Skeletal muscle tissue (tissue), 4 donors: ENCODE results near the gene TRAF4. TPM values are rescaled to one million over a fixed set of nuclear protein-coding genes. Genes with fewer than 3 reads are reported as not detected.
"Not testable (repeated sequence)": the region's sequence is repeated elsewhere in the genome, so short reads cannot be mapped to it uniquely, and the experiment has no call there.

ENCODE experiments used
- H3K27ac ChIP-seq: one replicate; pipeline ENCODE4 v1.7.0; 2013; ENCODE audit warnings: mild to moderate bottlenecking, low read depth, low read length, inconsistent platforms
- H3K27me3 ChIP-seq, 3 donors: one replicate each; pipeline ENCODE4 v1.7.0; 2013; ENCODE audit warnings: low read length in 3 of 3; ENCODE audit not compliant: control insufficient read depth in 3 of 3, insufficient read depth in 3 of 3
- H3K36me3 ChIP-seq, 3 donors: one replicate each; pipeline ENCODE4 v1.7.0; 2013; ENCODE audit warnings: low read length in 3 of 3; ENCODE audit not compliant: control insufficient read depth in 3 of 3, insufficient read depth in 3 of 3
- H3K4me1 ChIP-seq, 3 donors: one replicate each; pipeline ENCODE4 v1.7.0; 2013; ENCODE audit warnings: low read length in 3 of 3, mild to moderate bottlenecking in 3 of 3; ENCODE audit not compliant: control insufficient read depth in 3 of 3, insufficient read depth in 3 of 3
- H3K4me3 ChIP-seq, 3 donors: one replicate each; pipeline ENCODE4 v1.7.0; 2013; ENCODE audit warnings: low read length in 3 of 3
- H3K9ac ChIP-seq, 3 donors: one replicate each; pipeline ENCODE4 v1.7.0; 2013; ENCODE audit warnings: low read length in 3 of 3, mild to moderate bottlenecking in 3 of 3, moderate library complexity in 2 of 3, low read depth in 1 of 3
- H3K9me3 ChIP-seq, 3 donors: one replicate each; pipeline ENCODE4 v1.7.0; 2013; ENCODE audit warnings: low read length in 3 of 3; ENCODE audit not compliant: control insufficient read depth in 3 of 3
- total RNA-seq: library from RNA; depleted of rRNA; stranded (reverse); fragments of >200 nt; gene quantifications from one replicate; pipeline ENCODE4 v1.2.3, GENCODE V29; 2014
- donor health status: Osteomylitis.

TRAF4 gene
- total RNA-seq, 1 donor from 2014 or later: 26.1 TPM

DNA sequence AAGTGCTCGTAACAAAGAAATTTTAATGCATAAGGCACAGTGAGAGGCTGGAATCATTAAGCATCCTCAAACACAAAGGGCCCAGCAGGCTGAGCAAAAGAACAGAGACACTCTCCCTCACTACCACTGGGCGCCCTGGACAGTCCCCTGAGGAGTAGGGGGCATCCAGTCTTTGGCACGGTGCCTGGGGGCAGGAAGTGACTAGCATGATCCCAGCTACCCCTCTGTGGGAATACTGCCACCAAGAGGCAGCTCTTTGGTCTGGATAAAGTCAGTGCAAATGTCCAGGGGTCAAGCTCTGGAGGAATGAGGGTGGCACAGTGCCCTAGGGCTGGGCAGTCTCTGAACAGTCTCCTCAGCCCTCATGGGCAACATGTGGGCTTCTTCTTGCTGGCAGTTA lies 29.5 kb upstream of the TRAF4 start:
- H3K27me3 ChIP-seq: peaks cover 6 to 50% (median 37%) of the 10 kb centered on the region in 3 donors
- no peak overlapping the region for H3K27ac ChIP-seq
- H3K4me3 ChIP-seq: no peak overlapping the region
- no peaks in the 10 kb centered on the region for H3K9me3 ChIP-seq
- H3K36me3 ChIP-seq: peaks cover 0 to 14% (median 2%) of the 10 kb centered on the region in 3 donors
- peaks cover 27 to 38% (median 37%) of the 10 kb centered on the region in 3 donors for H3K4me1 ChIP-seq
- no peak overlapping the region for H3K9ac ChIP-seq

DNA sequence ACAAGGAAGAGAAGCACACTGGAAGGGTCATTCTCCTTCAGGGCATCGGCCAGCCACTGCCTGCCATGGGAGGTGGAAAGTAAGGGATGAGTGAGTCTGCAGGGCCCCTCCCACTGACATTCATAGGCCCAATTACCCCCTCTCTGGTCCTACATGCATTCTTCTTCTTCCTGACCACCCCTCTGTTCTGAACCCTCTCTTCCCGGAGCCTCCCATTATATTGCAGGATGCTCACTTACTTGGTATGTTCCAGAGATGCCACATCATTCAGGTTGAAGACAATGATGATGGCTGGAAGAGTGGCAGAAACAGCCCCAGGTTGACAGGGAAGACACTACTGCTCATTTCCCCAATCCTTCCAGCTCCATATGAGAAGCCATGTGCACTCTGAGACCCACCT lies 28.6 kb upstream of the TRAF4 start:
- Histone ChIP-seq H3K36me3 (peaks cover 0 to 14% (median 2%) of the 10 kb centered on the region in 3 donors), H3K9ac (no peak overlapping the region), H3K27ac (no peak overlapping the region), H3K4me3 (no peak overlapping the region), H3K4me1 (peaks cover 28 to 43% (median 40%) of the 10 kb centered on the region in 3 donors), H3K27me3 (peaks cover 6 to 50% (median 37%) of the 10 kb centered on the region in 3 donors), H3K9me3 (no peaks in the 10 kb centered on the region)

DNA sequence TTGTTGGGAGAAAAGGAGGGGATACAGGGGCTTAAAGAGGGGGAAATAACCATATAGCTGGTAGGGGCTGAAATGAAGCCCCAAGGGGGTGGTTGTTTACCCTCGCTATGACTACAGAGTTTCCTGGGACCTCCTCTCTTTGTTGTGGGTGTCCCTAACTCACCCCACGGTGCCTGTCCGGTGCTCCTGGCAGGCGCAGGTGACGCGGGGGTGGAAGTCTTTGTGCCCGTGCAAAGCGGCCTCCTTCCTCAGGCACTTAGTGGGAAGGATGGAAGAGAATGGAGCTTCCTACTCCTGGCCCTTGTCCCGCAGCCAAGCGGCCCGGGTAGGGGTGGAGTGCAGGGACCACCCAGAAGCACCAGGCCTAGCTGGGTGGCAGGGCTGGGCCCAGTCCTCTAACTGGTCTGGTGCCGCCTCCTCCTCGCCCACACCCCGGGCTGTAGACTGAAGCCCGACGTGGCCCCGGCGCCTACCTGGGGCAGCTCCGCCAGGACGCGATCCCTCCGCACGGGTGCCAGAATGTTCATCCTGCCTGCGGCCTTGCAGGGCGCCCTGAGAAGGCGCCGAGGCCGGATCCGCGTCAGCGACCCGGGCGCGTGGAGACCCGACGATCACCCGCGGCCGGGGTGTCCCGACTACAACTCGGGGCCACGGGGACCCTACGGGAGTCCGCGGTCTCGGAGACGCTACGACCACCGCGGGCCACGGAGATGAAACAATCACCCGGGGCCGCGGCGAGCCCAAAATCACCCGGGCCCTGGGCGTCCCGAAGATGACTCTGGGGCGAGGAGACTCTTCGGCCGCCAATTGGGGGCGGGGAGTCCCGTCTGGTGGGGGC lies 26.9 kb upstream of the TRAF4 start:
- Histone ChIP-seq H3K27ac (peak overlapping the region; percentile 82), H3K4me3 (peak overlapping the region; percentile 56 to 69 (median 64)), H3K9ac (peak overlapping the region; percentile 72 to 76 (median 73)), H3K27me3 (peaks cover 6 to 50% (median 37%) of the 10 kb centered on the region in 3 donors), H3K4me1 (peaks cover 35 to 50% (median 47%) of the 10 kb centered on the region in 3 donors), H3K9me3 (no peaks in the 10 kb centered on the region), H3K36me3 (peaks cover 6 to 19% (median 8%) of the 10 kb centered on the region in 3 donors)

DNA sequence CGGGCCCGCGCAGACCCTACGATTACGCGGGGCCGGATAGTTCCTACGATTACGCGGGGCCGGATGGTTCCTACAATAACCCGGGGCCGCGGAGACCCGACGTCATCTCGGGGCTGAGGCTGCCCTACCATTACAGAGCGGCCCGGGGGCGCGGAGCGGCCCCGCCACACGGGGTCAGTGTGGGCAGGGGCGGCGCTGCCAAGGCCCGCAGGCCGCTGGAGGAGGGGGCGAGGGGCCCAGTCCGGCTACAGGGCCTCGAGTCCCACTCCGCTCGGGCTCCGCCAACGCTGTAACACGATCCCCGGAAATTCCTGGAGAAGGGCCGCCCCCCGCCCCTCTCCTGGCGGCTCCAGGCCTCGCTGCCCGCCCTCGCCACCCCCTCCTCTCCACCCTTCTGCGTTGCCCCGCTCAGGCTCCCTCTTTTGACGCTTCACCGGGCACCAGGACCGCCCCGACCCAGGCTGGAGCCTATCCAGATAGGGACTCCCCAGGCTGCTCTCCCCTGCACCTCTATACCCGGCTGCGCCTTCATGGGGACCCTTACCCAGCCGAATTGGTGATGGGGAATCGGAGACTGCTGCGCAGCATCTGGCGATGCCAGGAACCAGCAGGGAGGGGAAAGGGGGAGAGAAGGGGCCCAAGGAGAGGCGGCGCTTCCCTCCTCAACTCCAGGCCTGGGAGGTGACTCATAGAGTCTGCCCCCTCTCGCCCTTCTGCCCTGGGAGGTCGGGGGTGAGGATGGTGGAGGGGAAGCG lies 26.1 kb upstream of the TRAF4 start, which contains the start of gene RAB34:
TSS of gene RAB34 (minus strand) at position 291 of the 755 bp plus-strand sequence. CDS start 602 bp downstream, outside the sequence.
- H3K9me3 ChIP-seq: no peaks in the 10 kb centered on the region
- peak within 1 kb of the TSS; percentile 82 for H3K27ac ChIP-seq
- H3K4me1 ChIP-seq: peaks cover 40 to 48% (median 45%) of the 10 kb centered on the region in 3 donors
- peak within 1 kb of the TSS; percentile 72 to 76 (median 73) for H3K9ac ChIP-seq
- peaks cover 6 to 46% (median 32%) of the 10 kb centered on the region in 3 donors for H3K27me3 ChIP-seq
- peak within 1 kb of the TSS; percentile 56 to 69 (median 64) for H3K4me3 ChIP-seq
- H3K36me3 ChIP-seq: peaks cover 14 to 25% (median 14%) of the 10 kb centered on the region in 3 donors

DNA sequence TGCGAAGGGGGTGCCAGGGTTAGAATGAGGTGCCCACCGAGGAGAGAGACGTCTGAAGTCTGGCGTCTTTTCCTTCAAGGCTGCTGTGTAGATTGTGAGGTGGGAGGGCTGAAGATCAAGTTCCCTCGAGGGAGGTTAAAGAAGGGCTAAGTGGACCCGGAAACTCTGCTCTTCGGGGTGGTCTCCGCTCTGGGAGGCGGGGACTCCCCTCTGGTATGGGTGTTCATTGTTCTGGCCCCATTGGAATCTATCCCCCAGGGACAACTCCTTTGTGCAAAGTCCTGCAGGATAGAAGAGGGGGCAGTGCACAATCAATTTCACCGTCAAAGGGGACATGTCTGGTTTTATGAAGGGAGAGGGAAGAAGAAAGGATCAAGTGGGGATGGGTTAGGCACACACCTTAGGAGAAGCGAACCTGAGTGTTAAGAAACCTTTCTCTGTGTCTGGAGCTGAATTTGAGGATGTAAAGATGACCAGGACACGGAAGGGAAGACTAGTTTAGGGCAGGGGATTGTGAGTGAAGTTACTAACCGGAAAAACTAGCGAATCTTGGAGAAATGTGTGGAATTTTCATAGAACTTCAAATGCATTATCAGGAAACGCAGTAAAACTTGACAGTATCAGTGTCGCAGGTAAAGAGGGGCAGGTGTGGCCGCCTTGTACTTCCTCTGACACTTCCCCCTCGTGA lies 25.3 kb upstream of the TRAF4 start:
- Histone ChIP-seq H3K9me3 (no peaks in the 10 kb centered on the region), H3K4me1 (peaks cover 44 to 49% (median 45%) of the 10 kb centered on the region in 3 donors), H3K27me3 (peaks cover 6 to 43% (median 29%) of the 10 kb centered on the region in 3 donors), H3K4me3 (peak overlapping the region; percentile 14 to 60 (median 43)), H3K9ac (peak overlapping the region in 2 of 3 donors; percentile 73), H3K36me3 (peaks cover 20 to 32% (median 21%) of the 10 kb centered on the region in 3 donors), H3K27ac (peak overlapping the region; percentile 82)

DNA sequence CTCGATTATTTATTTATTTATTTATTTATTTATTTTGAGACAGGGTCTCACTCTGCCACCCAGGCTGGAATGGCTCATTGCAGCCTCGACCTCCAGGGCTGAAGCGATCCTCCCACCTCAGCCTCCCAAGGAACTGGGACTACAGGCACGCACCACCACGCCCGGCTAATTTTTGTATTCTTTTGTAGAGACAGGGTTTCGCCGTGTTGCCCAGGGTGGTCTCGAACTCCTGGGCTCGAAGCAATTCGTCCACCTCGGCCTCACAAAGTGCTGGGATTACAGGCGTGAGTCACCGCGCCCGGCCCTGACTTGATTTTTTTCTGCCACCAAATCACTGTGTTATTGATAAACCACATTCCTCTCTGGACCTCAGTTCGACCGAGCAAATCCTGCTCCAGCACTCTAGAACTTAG lies 24.8 kb upstream of the TRAF4 start:
- Histone ChIP-seq H3K27ac (peak overlapping the region; percentile 75), H3K36me3 (peaks cover 25 to 36% (median 25%) of the 10 kb centered on the region in 3 donors), H3K4me3 (peak overlapping the region; percentile 83 to 99 (median 99)), H3K4me1 (peaks cover 44 to 49% (median 45%) of the 10 kb centered on the region in 3 donors), H3K9me3 (no peaks in the 10 kb centered on the region), H3K27me3 (peaks cover 6 to 41% (median 29%) of the 10 kb centered on the region in 3 donors), H3K9ac (peak overlapping the region; percentile 75 to 95 (median 95))

DNA sequence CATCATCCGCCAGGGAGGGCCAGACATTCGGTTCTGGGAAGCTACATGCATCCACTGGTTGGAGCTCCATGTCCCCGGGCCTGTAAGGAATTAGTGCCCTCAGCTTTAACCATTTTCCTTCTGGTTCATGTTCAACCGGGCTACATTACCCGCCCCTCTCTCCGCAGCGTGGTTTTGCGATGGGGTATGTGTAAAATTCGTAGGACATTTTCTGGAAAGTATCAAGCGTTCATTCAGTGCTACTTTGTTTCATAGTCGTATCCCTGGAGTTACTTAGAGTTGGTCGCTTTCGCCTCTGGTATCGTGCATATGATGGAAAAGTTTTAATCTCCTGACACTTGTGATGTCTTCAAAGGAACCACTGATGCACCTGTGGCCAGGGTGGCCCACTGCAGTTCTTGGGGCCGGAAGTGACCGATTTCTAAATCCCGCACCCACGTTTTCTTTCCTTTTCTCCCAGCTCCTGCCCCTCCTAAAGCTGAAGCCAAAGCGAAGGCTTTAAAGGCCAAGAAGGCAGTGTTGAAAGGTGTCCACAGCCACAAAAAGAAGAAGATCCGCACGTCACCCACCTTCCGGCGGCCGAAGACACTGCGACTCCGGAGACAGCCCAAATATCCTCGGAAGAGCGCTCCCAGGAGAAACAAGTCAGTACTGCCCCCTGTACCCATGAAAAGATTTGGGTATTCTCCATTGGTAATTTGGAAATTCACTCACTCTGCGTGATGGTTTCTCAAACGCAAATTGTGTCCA lies 23.4 kb upstream of the TRAF4 start:
- Histone ChIP-seq H3K9ac (peak overlapping the region; percentile 91 to 95 (median 95)), H3K27ac (peak overlapping the region; percentile 75), H3K27me3 (peaks cover 6 to 30% (median 21%) of the 10 kb centered on the region in 3 donors), H3K4me3 (peak overlapping the region; percentile 83 to 99 (median 99)), H3K4me1 (peaks cover 47 to 55% (median 50%) of the 10 kb centered on the region in 3 donors), H3K36me3 (peaks cover 31% of the 10 kb centered on the region in 3 donors), H3K9me3 (no peaks in the 10 kb centered on the region)

DNA sequence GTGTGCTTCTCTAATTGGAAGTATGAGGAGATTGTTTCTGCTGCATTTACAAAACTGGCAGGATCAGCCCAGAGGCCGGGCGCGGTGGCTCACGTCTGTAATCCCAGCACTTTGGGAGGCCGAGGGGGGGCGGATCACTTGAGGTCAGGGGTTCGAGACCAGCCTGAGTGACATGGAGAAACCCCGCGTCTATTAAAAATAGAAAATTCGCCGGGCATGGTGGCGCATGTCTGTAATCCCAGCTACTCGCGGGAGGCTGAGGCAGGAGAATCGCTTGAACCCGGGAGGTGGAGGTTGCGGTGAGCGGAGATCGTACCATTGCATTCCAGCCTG lies 22.8 kb upstream of the TRAF4 start:
- Histone ChIP-seq H3K27me3 (peaks cover 6 to 25% (median 19%) of the 10 kb centered on the region in 3 donors), H3K4me1 (peaks cover 51 to 61% (median 55%) of the 10 kb centered on the region in 3 donors), H3K4me3 (peak overlapping the region; percentile 83 to 99 (median 99)), H3K36me3 (peaks cover 28 to 31% (median 31%) of the 10 kb centered on the region in 3 donors), H3K9ac (peak overlapping the region; percentile 91 to 95 (median 95)), H3K27ac (peak overlapping the region; percentile 75)
- H3K9me3 ChIP-seq: not testable (repeated sequence)
